DND-41 (cell line): ENCODE measurements around the gene SCN8A.

Source experiments
- ATAC-seq: fragments of 200-7000 bp; cut with Tn5 transposase; 3 replicates; pipeline ENCODE4 v1.9.1; 2021; ENCODE audit warnings: low read depth; ENCODE audit not compliant: insufficient read depth
- DNase-seq: peaks from one replicate; pipeline ENCODE4 v3.0.0-alpha.2; 2020
- H2AFZ ChIP-seq: 2 replicates; pipeline ENCODE4 v1.6.0; 2012; ENCODE audit warnings: low read depth, low read length
- H3K27ac ChIP-seq: 2 replicates; pipeline ENCODE4 v1.5.1; 2012; ENCODE audit warnings: low read length, inconsistent platforms
- H3K27me3 ChIP-seq: fragments of 200-600 bp; sonication (generic); 2 replicates; pipeline ENCODE4 v1.6.0; 2012; ENCODE audit warnings: low read length, mild to moderate bottlenecking, inconsistent platforms; ENCODE audit not compliant: insufficient read depth, poor library complexity
- H3K36me3 ChIP-seq: 2 replicates; pipeline ENCODE4 v1.5.1; 2012; ENCODE audit warnings: low read length, inconsistent platforms; ENCODE audit not compliant: insufficient read depth
- H3K4me1 ChIP-seq: 2 replicates; pipeline ENCODE4 v1.5.1; 2012; ENCODE audit warnings: mild to moderate bottlenecking, low read length; ENCODE audit not compliant: insufficient read depth
- H3K4me2 ChIP-seq: 2 replicates; pipeline ENCODE4 v1.6.0; 2012; ENCODE audit warnings: mild to moderate bottlenecking, moderate library complexity, low read length, inconsistent platforms; ENCODE audit not compliant: insufficient read depth
- H3K4me3 ChIP-seq, 2 experiments: fragments of 200-600 bp in 1 of 2; shearing (Covaris generic) in 1 of 2; 2 replicates each; pipeline ENCODE4 v1.5.1; 2012 to 2016; ENCODE audit warnings: inconsistent platforms in 2 of 2, low read length in 2 of 2, mild to moderate bottlenecking in 2 of 2, low read depth in 1 of 2, moderate library complexity in 1 of 2
- H3K79me2 ChIP-seq: 2 replicates; pipeline ENCODE4 v1.6.0; 2012; ENCODE audit warnings: low read length, inconsistent platforms; ENCODE audit not compliant: insufficient read depth
- H3K9ac ChIP-seq: 2 replicates; pipeline ENCODE4 v1.6.0; 2012; ENCODE audit warnings: low read depth, mild to moderate bottlenecking, inconsistent platforms, low read length, moderate library complexity
- H3K9me3 ChIP-seq: 2 replicates; pipeline ENCODE4 v1.5.1; 2012; ENCODE audit warnings: low read length, moderate library complexity, mild to moderate bottlenecking, inconsistent platforms; ENCODE audit not compliant: insufficient read depth, severe bottlenecking
- H4K20me1 ChIP-seq: 2 replicates; pipeline ENCODE4 v1.6.0; 2012; ENCODE audit warnings: low read length; ENCODE audit not compliant: insufficient read depth
- CTCF ChIP-seq: IDR thresholded peaks from 2 replicates; pipeline ENCODE4 v1.5.1; 2012; ENCODE audit warnings: borderline replicate concordance, low read length, moderate library complexity, mild to moderate bottlenecking; ENCODE audit not compliant: poor library complexity, severe bottlenecking; ENCODE audit errors: extremely low read depth
- EZH2 ChIP-seq: IDR thresholded peaks from 3 replicates; pipeline ENCODE4 v1.6.1; 2012; ENCODE audit warnings: borderline replicate concordance, low read depth, mild to moderate bottlenecking, moderate library complexity, low read length, inconsistent platforms; ENCODE audit not compliant: severe bottlenecking

The SCN8A gene

GRCh38 chr12:51687177-51687576 is 96.1 kb downstream of the SCN8A start:
- H3K79me2 ChIP-seq = no peaks in the 10 kb centered on the region
- no peaks in the 10 kb centered on the region for H3K4me1 ChIP-seq
- H4K20me1 ChIP-seq = no peaks in the 10 kb centered on the region
- DNase-seq (no peak), ATAC-seq (no peak)
- no peak overlapping the region for H3K9ac ChIP-seq
- H3K4me2 ChIP-seq = no peak overlapping the region
- H3K27me3 ChIP-seq = no peaks in the 10 kb centered on the region
- peaks cover 4% of the 10 kb centered on the region; the same call in 1 of the 2 replicates for H3K36me3 ChIP-seq
- H2AFZ ChIP-seq = no peak overlapping the region
- no peak overlapping the region for H3K27ac ChIP-seq
- no peaks in the 10 kb centered on the region for H3K9me3 ChIP-seq
- TF ChIP-seq EZH2 (no peak), CTCF (no peak)
- no peak overlapping the region for H3K4me3 ChIP-seq

GRCh38 chr12:51687614-51688013 is 96.6 kb downstream of the SCN8A start:
- ATAC-seq (no peak), DNase-seq (no peak)
- Histone ChIP-seq H3K27me3 (no peaks in the 10 kb centered on the region), H3K79me2 (no peaks in the 10 kb centered on the region), H4K20me1 (no peaks in the 10 kb centered on the region), H2AFZ (no peak overlapping the region), H3K4me1 (no peaks in the 10 kb centered on the region), H3K27ac (no peak overlapping the region), H3K4me2 (no peak overlapping the region), H3K4me3 (no peak overlapping the region), H3K9ac (no peak overlapping the region), H3K9me3 (no peaks in the 10 kb centered on the region), H3K36me3 (peaks cover 4% of the 10 kb centered on the region; the same call in 1 of the 2 replicates)
- TF ChIP-seq EZH2 = no peak
- no peak for TF ChIP-seq CTCF

GRCh38 chr12:51689983-51690382 is 99.0 kb downstream of the SCN8A start:
- peaks cover 4% of the 10 kb centered on the region; the same call in 1 of the 2 replicates for H3K36me3 ChIP-seq
- ATAC-seq (no peak), DNase-seq (no peak)
- no peak overlapping the region for H3K27ac ChIP-seq
- TF ChIP-seq EZH2 = no peak
- TF ChIP-seq CTCF = no peak
- H3K4me3 ChIP-seq = no peak overlapping the region
- H4K20me1 ChIP-seq = no peaks in the 10 kb centered on the region
- no peaks in the 10 kb centered on the region for H3K27me3 ChIP-seq
- H3K79me2 ChIP-seq = no peaks in the 10 kb centered on the region
- H3K4me2 ChIP-seq = no peak overlapping the region
- H3K9ac ChIP-seq = no peak overlapping the region
- no peak overlapping the region for H2AFZ ChIP-seq
- no peaks in the 10 kb centered on the region for H3K4me1 ChIP-seq
- H3K9me3 ChIP-seq = no peaks in the 10 kb centered on the region

- H4K20me1 ChIP-seq = no peaks in the 10 kb centered on the region
- H3K4me3 ChIP-seq = no peak overlapping the region
- ATAC-seq (no peak), DNase-seq (no peak)
- H3K9ac ChIP-seq = no peak overlapping the region
- H3K36me3 ChIP-seq = peaks cover 4% of the 10 kb centered on the region; the same call in 1 of the 2 replicates
- TF ChIP-seq EZH2 = no peak
- no peak for TF ChIP-seq CTCF
- H3K27ac ChIP-seq = no peak overlapping the region
- no peaks in the 10 kb centered on the region for H3K79me2 ChIP-seq
- H3K4me1 ChIP-seq = no peaks in the 10 kb centered on the region
- H3K9me3 ChIP-seq = no peaks in the 10 kb centered on the region
- no peak overlapping the region for H3K4me2 ChIP-seq
- no peak overlapping the region for H2AFZ ChIP-seq
- no peaks in the 10 kb centered on the region for H3K27me3 ChIP-seq
Observed at GRCh38 chr12:51692016-51692415, 101.0 kb downstream of the SCN8A start.
